ENCODE results near the gene CNOT1.
A peak's percentile ranks its signal among the peaks of the same experiment; 100 is the strongest.
"Not testable (repeated sequence)": the region's sequence is repeated elsewhere in the genome, so short reads cannot be mapped to it uniquely, and the experiment has no call there.

The CNOT1 gene

GRCh38 chr16:58579587-58579986 lies 50.0 kb downstream of the CNOT1 start:
- no peak for DNase-seq

GRCh38 chr16:58578642-58579041 lies 51.0 kb downstream of the CNOT1 start:
- no peak for DNase-seq

GRCh38 chr16:58577141-58577540 lies 52.5 kb downstream of the CNOT1 start:
- DNase-seq = no peak

- no peak for DNase-seq
These were observed 54.7 kb downstream of the CNOT1 start for GRCh38 chr16:58574895-58575294.

GRCh38 chr16:58565697-58566096 lies 63.9 kb downstream of the CNOT1 start:
- DNase-seq = not testable (repeated sequence)

DNA sequence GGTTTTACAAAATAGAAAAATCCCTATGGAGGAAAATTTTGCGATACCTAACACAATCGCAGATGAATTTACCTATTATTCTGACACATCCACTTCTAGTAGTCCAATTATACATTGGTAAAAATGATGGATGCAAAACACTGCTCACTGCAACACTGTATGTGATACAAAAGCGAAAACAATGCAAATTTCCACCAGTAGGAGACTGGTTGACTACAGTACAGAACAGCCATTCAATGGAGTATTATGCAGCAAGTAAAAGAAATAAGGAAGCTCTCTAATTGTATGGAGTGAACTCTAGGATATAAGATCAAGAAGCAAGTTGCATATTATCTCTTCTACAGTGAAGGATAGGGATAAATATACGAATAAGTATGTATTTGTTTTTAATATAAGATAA lies 65.9 kb downstream of the CNOT1 start:
- peak in 1 of 2 experiments; percentile 12 for DNase-seq

- no peak for DNase-seq
These were observed 66.4 kb downstream of the CNOT1 start for GRCh38 chr16:58563235-58563634.

- no peak for DNase-seq
These were observed 72.9 kb downstream of the CNOT1 start for GRCh38 chr16:58556678-58557077.

DNA sequence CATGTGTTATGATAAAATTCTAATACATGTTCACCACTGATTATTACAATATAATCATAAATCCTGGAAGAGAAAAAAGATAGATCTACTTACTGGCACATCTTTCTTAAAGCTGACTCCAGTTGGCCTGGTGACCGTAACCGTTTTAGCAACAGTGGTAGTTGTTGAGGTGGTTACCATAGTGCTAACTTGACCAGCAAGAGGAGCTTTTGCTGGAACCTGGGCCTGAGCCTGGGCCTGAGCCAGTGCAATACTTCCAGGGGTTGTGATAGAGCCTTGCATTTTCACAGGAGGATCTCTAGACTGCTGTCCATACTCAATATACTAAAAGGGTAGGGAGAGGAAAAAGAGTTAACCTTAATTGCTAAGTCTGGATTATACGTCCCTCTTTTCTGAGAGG lies 78.1 kb downstream of the CNOT1 start:
- no peak for DNase-seq

GRCh38 chr16:58548378-58548777 lies 81.2 kb downstream of the CNOT1 start:
- DNase-seq = no peak

GRCh38 chr16:58543685-58544084 lies 85.9 kb downstream of the CNOT1 start:
- no peak for DNase-seq

DNA sequence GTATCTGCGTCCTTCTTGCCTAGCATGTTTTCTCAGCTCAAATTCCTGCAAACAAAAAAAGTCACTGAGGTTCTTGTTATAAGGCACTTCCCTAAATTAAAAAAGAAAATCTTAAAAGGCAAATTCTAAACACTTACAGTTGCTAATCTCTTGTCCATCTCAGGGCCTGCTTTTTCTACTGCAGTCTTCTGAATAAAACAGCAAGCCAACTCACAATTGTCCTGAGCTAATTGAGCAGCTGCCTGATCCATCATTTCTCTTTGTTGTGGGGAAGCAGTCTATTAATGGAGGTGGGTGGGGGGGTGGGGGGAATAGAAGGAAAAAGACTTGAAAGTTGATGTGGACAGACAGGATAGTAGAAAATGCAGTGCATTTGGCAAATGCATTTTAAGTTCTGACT lies 87.3 kb downstream of the CNOT1 start:
- no peak for DNase-seq

DNA sequence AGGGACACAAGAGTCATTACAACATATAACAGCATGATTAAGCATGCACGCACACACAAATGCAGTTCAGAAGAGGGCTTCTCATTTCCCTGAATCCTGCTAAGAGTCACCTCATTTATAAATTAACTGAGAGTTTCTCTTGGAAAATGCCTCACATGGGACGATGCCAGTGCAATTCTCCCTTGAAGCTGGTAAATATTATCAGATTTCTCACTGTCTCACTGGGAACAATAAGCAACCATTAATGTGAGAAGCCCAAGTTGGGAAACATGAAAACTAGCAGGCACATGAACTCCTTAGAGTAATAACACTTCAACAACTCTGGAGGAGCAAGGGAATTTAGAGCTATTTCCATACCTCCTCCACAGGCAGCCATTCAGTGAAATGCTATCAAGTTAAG lies 87.9 kb downstream of the CNOT1 start:
- DNase-seq = no peak

DNA sequence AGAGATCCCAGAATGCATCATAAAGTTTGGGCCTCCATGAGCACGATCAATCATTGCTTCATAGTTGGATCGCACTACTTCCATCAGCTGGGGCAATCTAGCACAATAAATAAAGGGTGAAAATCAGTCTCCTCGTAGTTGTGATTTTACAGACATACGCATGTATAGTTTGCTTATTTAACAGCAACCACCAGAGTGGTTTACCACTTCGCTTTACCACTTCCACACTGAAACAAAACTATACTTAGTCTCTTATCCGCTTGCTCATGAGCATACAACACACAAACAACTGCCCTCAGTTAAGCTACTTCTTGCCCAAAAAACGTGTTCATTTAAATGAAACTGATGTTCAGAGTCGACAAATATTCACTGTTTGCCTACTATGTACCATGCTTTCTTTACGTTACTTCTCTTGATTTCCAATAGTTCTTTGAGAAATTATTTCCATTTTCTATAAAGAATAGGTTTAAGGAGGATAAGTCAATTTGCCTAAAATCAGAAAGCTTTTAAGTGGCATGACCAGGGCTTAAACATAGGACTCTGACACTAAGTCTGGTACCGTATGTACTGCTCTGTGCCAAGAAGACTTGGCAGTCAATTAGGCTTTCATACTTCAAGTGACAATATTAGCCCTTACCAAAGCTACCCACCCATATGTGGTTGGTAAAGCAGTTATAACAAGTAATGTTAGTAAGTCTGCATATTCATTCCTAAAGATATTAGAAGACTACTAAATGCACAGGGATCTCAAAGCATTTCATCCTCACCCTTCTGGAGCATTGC lies 92.3 kb downstream of the CNOT1 start:
- DNase-seq = no peak

DNA sequence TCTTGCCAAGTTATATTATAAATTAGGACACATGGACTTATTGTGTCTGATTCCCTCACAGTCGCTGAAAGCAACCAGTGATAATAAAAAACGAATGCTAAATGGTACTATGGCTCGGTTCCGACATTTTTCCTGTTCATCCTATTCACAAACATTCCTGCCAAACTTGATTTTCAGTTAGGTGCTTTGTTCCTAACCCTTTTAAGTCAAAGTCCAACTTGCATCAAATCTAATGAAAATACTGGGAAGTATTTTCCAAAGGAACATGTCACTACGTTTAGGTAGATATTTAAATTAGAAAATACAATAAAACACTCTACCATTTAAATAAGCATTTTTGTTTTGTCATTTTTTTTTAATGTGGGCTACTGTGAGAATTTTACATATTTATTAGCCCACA lies 93.3 kb downstream of the CNOT1 start:
- DNase-seq = no peak

DNA sequence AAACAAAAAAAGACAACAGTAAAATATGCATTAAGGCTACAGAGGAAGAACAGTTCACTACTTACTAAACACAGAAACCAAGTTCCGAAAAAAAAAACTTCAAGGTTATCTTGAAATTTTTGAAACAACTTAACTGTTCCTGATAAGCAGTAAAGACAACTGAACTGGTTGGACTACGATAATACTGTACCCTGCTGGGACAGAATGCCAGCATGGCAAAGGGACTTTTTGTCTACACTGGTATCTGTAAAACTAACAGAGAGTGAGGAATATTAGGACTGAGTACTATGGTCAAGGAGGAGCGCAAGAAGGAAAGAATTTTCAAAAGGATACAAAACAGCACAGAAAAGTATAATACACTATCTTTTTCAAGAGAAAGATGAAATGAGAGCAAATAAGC lies 94.5 kb downstream of the CNOT1 start:
- DNase-seq = no peak

- no peak for DNase-seq
These were observed 95.7 kb downstream of the CNOT1 start for GRCh38 chr16:58533751-58534470.

DNA sequence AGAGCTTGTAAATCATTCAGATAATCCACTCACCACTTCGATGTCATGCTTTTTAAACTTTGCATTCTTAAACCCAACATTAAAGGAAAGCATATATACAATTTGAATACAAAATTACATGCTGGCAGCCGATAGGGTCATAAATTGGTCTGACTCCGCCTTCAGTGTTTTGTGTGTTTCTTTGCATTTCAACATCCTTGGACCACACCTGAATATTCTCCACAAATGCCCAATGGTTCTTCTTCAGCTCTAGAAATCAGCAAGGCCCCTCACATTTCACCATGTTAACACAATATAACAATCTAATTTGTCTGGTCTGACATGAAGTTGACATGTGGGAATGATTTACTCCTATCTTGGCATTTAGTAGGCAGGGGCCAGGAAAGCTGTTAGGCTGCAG lies 97.2 kb downstream of the CNOT1 start:
- DNase-seq = no peak

- no peak for DNase-seq
These were observed 99.4 kb downstream of the CNOT1 start for GRCh38 chr16:58530179-58530578.

DNA sequence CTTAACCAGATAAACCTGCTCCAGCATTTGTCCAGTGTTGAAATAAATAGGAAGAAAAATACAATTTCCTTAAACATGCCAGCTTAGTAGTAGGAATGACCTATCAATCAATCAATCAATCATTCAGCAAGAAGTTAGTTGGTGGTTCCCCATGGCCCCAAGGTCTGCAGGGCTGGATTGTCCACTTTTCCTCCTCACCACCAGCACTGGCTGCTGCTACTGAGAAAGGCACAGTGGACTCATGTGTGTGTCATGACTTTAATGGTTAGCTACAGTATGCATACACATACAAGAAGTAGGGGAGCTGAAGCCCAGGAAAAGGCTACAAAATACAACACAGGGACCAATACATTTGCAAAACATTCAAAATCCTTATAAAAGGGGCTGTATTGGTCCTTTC lies 109.9 kb downstream of the CNOT1 start:
- DNase-seq = no peak

DNA sequence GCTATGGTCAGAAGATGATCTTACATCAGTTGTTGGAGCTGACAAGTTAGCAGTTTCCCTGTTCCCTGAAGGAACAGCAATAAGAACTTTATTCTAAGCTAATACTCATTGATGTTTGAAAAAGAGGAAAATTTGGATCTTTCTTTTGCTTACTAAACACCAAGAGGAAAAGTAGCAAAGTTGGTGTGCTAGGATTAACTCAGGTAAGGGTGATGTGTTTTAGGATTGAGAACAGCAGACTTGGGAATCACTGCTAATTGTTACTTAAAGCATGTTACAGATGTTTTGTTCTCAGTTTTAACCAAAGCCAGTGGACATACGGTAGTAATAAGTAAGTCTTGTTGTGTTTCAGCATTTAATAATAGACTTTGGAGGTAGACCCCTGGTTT lies 110.7 kb downstream of the CNOT1 start:
- DNase-seq = no peak

DNA sequence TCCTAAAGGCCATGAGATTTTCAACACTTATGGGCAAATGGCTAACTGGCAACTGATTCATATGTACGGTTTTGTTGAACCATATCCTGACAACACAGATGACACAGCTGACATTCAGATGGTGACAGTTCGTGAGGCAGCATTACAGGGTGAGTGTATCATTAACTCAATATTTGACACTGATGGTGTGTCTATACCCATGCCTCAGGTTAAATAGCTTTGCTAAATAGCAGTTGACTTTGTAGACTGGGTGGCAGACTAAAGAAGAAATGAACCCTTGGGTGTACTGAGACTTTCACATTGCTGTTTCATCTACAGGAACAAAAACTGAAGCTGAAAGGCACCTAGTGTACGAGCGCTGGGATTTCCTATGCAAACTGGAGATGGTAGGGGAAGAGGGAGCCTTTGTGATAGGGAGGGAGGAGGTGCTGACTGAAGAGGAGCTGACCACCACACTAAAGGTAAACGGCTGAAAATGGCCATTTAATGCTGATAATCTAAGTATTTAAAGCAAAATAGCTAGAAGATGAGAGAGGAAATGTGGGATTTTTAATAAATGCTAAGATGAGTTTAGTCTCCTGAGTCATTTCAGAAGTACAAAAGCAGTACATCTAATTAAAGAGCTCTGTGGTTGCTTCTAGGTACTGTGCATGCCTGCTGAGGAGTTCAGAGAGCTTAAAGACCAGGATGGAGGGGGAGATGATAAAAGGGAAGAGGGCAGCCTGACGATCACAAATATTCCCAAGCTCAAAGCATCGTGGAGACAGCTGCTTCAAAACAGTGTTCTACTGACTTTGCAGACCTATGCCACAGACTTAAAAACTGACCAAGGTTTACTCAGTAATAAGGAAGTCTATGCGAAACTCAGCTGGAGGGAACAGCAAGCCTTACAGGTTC lies 111.3 kb downstream of the CNOT1 start:
- DNase-seq = no peak

- no peak for DNase-seq
These were observed 112.9 kb downstream of the CNOT1 start for GRCh38 chr16:58516768-58517107.

Data from AML-193 (cell line).